ENCODE measurements around the gene FBXL20. TPM values are rescaled to one million over a fixed set of nuclear protein-coding genes. Genes with fewer than 3 reads are reported as not detected.

The FBXL20 gene
- total and polyA plus RNA-seq, 4 donors, result 1.6 to 8.4 (median 5.2) TPM

DNA sequence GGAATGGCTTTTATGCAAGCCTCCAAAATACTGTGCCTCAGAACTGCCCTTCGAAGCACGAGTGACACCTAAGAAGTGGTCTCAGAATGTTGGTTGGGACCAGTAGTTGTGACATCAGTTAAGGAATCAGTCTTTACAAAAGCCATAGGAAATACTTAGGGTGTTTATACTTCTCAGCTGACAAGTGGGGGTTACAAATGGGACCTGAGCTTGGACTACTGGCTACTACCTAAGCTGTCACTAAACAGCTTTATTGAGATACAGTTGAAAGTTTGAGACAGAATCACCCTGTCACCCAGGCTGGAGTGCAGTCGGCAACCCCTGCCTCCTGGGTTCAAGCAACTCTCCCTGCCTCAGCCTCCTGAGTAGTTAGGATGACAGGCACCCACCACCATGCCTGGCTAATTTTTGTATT lies 196.3 kb downstream of the FBXL20 start:
- peaks cover 3 to 17% (median 9%) of the 10 kb centered on the region in 4 donors for H3K4me1 ChIP-seq (ENCODE audit: control insufficient read depth in 4 of 4, insufficient read depth in 4 of 4, low read length in 3 of 4)
- 87% methylated on average over 3 of the region's 3 CpGs for WGBS

DNA sequence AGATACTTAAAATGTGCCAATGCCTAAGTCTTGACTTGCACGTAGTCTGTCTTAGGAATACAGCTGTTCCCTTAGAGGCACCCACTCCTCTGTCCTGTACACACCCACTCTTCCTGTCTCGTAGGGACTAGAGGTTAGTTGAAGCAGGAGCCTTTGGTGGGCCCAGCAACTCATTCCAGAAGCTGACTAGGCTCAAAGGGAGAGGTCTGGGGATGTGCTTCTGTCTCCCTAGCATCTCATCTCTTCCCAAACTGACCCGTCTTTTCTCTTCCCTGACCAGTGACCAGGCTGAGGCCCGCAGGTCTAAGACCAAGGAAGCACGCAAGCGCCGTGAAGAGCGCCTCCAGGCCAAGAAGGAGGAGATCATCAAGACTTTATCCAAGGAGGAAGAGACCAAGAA lies 197.2 kb downstream of the FBXL20 start:
- Histone ChIP-seq H3K4me1 (ENCODE audit: control insufficient read depth in 4 of 4, insufficient read depth in 4 of 4, low read length in 3 of 4) (peaks cover 0 to 18% (median 9%) of the 10 kb centered on the region in 4 donors), H3K9ac (ENCODE audit: low read depth in 1 of 2, low read length in 2 of 2) (no peak overlapping the region)
- DNase-seq (ENCODE audit: low spot score), result no peak
- TF ChIP-seq, protein P1, sequence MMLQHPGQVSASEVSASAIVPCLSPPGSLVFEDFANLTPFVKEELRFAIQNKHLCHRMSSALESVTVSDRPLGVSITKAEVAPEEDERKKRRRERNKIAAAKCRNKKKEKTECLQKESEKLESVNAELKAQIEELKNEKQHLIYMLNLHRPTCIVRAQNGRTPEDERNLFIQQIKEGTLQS (IDR thresholded peaks at IDR 0.05), result no peak
- TF ChIP-seq, protein P2, sequence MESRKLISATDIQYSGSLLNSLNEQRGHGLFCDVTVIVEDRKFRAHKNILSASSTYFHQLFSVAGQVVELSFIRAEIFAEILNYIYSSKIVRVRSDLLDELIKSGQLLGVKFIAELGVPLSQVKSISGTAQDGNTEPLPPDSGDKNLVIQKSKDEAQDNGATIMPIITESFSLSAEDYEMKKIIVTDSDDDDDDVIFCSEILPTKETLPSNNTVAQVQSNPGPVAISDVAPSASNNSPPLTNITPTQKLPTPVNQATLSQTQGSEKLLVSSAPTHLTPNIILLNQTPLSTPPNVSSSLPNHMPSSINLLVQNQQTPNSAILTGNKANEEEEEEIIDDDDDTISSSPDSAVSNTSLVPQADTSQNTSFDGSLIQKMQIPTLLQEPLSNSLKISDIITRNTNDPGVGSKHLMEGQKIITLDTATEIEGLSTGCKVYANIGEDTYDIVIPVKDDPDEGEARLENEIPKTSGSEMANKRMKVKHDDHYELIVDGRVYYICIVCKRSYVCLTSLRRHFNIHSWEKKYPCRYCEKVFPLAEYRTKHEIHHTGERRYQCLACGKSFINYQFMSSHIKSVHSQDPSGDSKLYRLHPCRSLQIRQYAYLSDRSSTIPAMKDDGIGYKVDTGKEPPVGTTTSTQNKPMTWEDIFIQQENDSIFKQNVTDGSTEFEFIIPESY (IDR thresholded peaks at IDR 0.05), result no peak
- TF ChIP-seq RAD21 (IDR thresholded peaks at IDR 0.05) (no peak), JUND (IDR thresholded peaks at IDR 0.05) (no peak), GABPA (IDR thresholded peaks at IDR 0.05 in 1 of 2, conservative IDR thresholded peaks at IDR 0.05 in 1 of 2) (no peak), RXRA (IDR thresholded peaks at IDR 0.05) (no peak)
- TF ChIP-seq, protein P3, sequence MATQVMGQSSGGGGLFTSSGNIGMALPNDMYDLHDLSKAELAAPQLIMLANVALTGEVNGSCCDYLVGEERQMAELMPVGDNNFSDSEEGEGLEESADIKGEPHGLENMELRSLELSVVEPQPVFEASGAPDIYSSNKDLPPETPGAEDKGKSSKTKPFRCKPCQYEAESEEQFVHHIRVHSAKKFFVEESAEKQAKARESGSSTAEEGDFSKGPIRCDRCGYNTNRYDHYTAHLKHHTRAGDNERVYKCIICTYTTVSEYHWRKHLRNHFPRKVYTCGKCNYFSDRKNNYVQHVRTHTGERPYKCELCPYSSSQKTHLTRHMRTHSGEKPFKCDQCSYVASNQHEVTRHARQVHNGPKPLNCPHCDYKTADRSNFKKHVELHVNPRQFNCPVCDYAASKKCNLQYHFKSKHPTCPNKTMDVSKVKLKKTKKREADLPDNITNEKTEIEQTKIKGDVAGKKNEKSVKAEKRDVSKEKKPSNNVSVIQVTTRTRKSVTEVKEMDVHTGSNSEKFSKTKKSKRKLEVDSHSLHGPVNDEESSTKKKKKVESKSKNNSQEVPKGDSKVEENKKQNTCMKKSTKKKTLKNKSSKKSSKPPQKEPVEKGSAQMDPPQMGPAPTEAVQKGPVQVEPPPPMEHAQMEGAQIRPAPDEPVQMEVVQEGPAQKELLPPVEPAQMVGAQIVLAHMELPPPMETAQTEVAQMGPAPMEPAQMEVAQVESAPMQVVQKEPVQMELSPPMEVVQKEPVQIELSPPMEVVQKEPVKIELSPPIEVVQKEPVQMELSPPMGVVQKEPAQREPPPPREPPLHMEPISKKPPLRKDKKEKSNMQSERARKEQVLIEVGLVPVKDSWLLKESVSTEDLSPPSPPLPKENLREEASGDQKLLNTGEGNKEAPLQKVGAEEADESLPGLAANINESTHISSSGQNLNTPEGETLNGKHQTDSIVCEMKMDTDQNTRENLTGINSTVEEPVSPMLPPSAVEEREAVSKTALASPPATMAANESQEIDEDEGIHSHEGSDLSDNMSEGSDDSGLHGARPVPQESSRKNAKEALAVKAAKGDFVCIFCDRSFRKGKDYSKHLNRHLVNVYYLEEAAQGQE (IDR thresholded peaks at IDR 0.05), result no peak

More for the DNA sequence above, 196.3 kb downstream of the FBXL20 start:
- TF ChIP-seq, protein P3 (IDR thresholded peaks at IDR 0.05), result no peak
- no peak for TF ChIP-seq FOXA1 (IDR thresholded peaks at IDR 0.05)
- no peak for TF ChIP-seq YY1 (IDR thresholded peaks at IDR 0.05)
- TF ChIP-seq NR2F2 (IDR thresholded peaks at IDR 0.05), result no peak
- TF ChIP-seq FOXA2 (IDR thresholded peaks at IDR 0.05), result no peak
- TF ChIP-seq, protein P2 (IDR thresholded peaks at IDR 0.05), result no peak
- TF ChIP-seq HNF4G (IDR thresholded peaks at IDR 0.05), result no peak
- TF ChIP-seq, protein P1 (IDR thresholded peaks at IDR 0.05), result no peak
- no peak for TF ChIP-seq HNF4A (conservative IDR thresholded peaks at IDR 0.05)
- TF ChIP-seq EGR1 (IDR thresholded peaks at IDR 0.05; ENCODE audit: low read depth in 2 of 2), result no peak
- no peak for TF ChIP-seq TAF1 (conservative IDR thresholded peaks at IDR 0.05)
- TF ChIP-seq, protein P4, sequence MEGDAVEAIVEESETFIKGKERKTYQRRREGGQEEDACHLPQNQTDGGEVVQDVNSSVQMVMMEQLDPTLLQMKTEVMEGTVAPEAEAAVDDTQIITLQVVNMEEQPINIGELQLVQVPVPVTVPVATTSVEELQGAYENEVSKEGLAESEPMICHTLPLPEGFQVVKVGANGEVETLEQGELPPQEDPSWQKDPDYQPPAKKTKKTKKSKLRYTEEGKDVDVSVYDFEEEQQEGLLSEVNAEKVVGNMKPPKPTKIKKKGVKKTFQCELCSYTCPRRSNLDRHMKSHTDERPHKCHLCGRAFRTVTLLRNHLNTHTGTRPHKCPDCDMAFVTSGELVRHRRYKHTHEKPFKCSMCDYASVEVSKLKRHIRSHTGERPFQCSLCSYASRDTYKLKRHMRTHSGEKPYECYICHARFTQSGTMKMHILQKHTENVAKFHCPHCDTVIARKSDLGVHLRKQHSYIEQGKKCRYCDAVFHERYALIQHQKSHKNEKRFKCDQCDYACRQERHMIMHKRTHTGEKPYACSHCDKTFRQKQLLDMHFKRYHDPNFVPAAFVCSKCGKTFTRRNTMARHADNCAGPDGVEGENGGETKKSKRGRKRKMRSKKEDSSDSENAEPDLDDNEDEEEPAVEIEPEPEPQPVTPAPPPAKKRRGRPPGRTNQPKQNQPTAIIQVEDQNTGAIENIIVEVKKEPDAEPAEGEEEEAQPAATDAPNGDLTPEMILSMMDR (IDR thresholded peaks at IDR 0.05; ENCODE audit: low read depth, low read length, missing input control), result no peak
- Histone ChIP-seq H3K9ac (ENCODE audit: low read depth in 1 of 2, low read length in 2 of 2) (no peak overlapping the region), H3K27me3 (ENCODE audit: control insufficient read depth in 4 of 4, insufficient read depth in 4 of 4, low read length in 3 of 4) (peaks cover 0 to 2% (median 0%) of the 10 kb centered on the region in 4 donors), H3K9me3 (ENCODE audit: control insufficient read depth in 4 of 4, low read length in 3 of 4) (no peaks in the 10 kb centered on the region), H3K27ac (ENCODE audit: low read depth in 1 of 2, low read length in 2 of 2) (no peak overlapping the region), H3K36me3 (ENCODE audit: control insufficient read depth in 4 of 4, insufficient read depth in 3 of 4, low read depth in 1 of 4, low read length in 3 of 4) (peaks cover 15 to 37% (median 31%) of the 10 kb centered on the region in 4 donors), H3K4me3 (ENCODE audit: low read depth in 1 of 3, low read length in 3 of 3) (no peak overlapping the region)
- no peak for DNase-seq (ENCODE audit: low spot score)

More for the DNA sequence above, 197.2 kb downstream of the FBXL20 start:
- WGBS, result 90% methylated on average over 8 of the region's 8 CpGs
- peaks cover 0 to 2% (median 0%) of the 10 kb centered on the region in 4 donors for H3K27me3 ChIP-seq (ENCODE audit: control insufficient read depth in 4 of 4, insufficient read depth in 4 of 4, low read length in 3 of 4)
- H3K9me3 ChIP-seq (ENCODE audit: control insufficient read depth in 4 of 4, low read length in 3 of 4), result no peaks in the 10 kb centered on the region
- H3K27ac ChIP-seq (ENCODE audit: low read depth in 1 of 2, low read length in 2 of 2), result no peak overlapping the region
- H3K36me3 ChIP-seq (ENCODE audit: control insufficient read depth in 4 of 4, insufficient read depth in 3 of 4, low read depth in 1 of 4, low read length in 3 of 4), result peaks cover 15 to 37% (median 31%) of the 10 kb centered on the region in 4 donors
- no peak overlapping the region for H3K4me3 ChIP-seq (ENCODE audit: low read depth in 1 of 3, low read length in 3 of 3)

All from liver (tissue), 9 donors.